GM12874 (cell line): ENCODE data around the gene TEX9.

Source experiments
- TF ChIP-seq, protein P1 (sequence below): IDR thresholded peaks from 2 replicates; pipeline ENCODE4 v1.5.1; 2011; ENCODE audit warnings: low read depth, mild to moderate bottlenecking, control low read depth, low read length, moderate library complexity; ENCODE audit not compliant: insufficient read depth

Gene TEX9

DNA sequence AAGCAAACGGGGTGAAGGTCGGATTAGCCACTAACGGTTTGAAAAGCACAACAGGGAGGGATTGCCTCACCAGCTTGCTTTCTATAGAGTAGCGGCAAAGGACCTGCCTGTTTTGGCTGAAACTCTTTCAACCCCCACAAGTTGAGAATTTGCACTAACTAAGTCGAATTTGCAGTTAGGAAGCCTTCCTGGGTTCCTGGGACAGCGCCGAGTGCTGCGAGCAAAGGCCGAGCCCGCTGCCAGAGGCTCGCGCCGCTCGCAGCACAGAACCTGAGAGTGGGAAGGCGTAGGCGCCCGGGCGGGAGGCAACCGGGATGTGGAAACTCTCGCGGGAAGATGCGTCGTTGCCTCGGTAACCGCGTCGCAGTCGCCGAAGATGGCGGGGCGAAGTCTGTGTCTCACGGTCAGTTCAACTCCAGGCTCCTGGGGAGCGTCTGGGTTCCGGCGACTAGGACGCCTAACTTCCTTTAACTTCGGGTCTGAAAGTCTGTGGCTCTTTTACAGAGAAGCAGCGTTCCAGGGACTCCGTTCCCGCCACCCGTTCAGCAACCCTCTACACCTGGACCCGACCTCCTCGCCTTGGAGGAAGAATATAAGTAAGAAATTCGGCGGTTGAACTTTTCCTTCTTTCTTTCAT lies at the start of gene TEX9:
Gene TEX9, plus strand, starts transcription at position 352 of the 637 bp plus-strand sequence. Its CDS starts 25 bp downstream, at position 377.
- TF ChIP-seq, protein P1, sequence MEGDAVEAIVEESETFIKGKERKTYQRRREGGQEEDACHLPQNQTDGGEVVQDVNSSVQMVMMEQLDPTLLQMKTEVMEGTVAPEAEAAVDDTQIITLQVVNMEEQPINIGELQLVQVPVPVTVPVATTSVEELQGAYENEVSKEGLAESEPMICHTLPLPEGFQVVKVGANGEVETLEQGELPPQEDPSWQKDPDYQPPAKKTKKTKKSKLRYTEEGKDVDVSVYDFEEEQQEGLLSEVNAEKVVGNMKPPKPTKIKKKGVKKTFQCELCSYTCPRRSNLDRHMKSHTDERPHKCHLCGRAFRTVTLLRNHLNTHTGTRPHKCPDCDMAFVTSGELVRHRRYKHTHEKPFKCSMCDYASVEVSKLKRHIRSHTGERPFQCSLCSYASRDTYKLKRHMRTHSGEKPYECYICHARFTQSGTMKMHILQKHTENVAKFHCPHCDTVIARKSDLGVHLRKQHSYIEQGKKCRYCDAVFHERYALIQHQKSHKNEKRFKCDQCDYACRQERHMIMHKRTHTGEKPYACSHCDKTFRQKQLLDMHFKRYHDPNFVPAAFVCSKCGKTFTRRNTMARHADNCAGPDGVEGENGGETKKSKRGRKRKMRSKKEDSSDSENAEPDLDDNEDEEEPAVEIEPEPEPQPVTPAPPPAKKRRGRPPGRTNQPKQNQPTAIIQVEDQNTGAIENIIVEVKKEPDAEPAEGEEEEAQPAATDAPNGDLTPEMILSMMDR, result no peak

DNA sequence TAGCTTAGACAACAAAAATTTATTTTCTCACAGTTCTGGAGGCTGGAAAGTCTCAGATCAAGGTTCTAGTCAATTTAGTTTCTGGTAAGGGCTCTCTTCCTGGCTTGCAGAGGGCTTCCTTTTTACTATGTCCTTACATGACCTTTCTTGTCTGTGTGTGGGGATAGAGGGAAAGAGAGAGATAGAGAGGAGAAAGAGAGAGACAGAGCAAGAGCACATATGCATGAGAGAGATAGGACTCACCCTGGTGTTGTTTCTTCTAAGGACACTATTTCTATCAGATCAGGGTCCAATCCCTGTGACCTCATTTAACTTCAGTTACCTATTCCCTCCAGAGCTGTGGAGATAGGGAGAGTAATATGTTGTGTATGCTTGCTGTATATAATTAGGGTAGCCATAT lies 44.9 kb upstream of the TEX9 start:
- TF ChIP-seq, protein P1, result no peak

DNA sequence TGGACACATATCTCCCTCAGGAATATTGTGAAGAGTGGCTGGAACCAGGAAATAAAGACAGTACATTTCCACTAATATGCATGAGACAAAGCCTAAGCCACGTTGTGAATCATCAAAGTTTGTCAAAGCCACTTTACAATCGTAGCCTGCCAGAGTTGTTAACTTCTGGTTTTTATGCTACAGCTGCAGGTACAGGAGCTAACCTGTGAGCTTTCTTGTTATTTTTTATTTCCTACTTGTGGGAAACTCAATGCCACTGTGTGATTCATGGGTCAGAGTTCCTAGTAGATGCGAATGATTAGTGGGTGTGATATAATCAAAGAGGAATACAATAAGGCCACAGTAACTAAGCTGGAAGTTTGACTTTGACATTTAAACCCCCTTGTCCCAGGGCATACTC lies 44.4 kb upstream of the TEX9 start:
- TF ChIP-seq, protein P1, result no peak

DNA sequence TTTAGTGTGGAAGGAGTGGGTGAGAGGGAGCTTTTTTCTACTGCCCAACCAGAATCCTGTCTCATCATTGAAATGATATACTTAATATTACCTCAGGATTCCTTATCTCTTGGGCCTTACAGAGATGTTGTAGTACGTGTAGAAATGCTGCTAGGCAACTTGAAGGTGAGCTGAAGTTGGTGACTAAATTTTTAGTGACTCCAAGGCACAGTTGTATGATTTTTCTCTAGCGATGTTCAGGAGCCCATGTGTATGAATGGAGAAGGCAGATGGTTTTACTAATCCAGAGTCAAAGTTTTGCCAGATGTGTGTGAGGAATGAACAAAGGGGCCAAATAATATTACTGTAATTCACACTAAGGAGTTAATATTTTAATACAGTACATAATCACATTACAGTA lies 42.8 kb upstream of the TEX9 start:
- TF ChIP-seq, protein P1, result no peak

DNA sequence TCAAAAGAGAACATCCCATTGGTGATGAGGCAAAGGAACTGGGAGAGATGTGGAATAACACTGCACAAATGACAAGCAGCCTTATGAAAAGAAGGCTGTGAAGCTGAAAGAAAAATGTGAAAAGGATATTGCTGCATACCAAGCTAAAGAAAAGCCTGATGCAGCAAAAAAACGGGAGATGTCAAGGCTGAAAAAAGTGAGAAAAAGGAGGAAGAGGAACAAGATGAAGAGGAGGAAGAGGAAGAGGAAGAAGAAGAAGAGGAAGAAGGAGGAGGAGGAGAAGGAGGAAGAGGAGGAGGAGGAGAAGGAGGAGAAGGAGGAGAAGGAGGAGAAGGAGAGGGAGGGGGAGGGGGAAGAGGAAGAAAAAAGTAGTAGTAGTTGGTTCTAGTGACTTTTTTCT lies 41.8 kb upstream of the TEX9 start:
- TF ChIP-seq, protein P1, result no peak

DNA sequence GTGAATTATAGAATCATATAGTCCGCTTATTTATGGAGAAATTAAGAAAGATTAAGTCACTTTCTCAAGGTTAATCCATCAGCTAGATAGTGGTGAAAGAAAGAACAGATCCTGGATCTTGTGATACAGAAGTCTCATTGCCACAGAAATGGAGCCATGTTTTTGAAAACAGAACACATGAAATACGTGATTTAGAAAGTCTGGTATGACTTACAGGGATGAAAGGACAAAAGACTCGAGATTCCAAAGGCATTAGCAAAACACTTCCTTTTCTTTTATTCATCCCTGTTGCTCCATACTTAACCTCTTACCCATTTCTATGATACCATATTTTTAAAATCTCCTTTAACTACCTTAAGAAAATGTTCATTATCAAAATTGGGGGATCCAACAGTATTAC lies 40.0 kb upstream of the TEX9 start:
- TF ChIP-seq, protein P1, result no peak

DNA sequence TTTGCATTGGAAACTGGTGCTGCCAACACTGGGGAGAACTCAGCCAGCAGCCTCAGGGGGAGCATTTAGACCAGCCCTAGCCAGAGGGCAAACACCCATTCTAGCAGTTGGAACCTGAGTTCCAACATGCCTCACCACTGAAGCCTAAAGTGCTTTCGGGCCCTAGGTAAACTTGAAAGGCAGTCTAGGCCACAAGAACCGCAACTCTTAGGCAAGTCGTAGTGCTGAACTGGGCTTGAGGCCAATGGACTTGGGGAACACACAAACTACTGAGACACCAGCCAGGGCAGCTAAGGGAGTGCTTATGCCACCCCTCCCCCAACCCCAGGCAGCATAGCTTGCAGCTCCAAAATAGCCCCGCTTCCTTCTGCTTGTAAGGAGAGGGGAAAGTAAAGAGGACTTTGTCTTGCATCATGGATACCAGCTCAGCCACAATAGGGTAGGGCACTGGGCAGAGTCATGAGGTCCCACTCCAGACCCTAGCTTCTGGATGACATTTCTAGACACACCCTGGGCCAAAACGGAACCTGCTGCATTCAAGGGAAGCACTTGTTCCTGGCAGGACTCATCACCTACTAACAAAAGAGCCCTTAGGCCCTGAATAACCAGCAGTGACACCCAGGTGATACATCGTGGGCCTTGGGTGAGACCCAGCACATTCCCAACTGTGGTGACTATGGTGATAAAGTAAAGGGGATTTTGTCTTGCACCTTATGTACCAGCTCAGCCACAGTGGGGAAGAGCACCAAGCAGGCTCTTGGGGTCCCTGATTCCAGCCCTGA lies 37.3 kb upstream of the TEX9 start:
- TF ChIP-seq, protein P1, result no peak
